DND-41 (cell line): ENCODE measurements around the gene RNF111.
A peak's percentile ranks its signal among the peaks of the same experiment; 100 is the strongest.

ENCODE experiments used
- EZH2 ChIP-seq: IDR thresholded peaks from 3 replicates; pipeline ENCODE4 v1.6.1; 2012; ENCODE audit warnings: borderline replicate concordance, low read depth, mild to moderate bottlenecking, moderate library complexity, low read length, inconsistent platforms; ENCODE audit not compliant: severe bottlenecking
- TF ChIP-seq, protein P1 (sequence below): IDR thresholded peaks from 2 replicates; pipeline ENCODE4 v1.5.1; 2012; ENCODE audit warnings: borderline replicate concordance, low read length, moderate library complexity, mild to moderate bottlenecking; ENCODE audit not compliant: poor library complexity, severe bottlenecking; ENCODE audit errors: extremely low read depth

DNA sequence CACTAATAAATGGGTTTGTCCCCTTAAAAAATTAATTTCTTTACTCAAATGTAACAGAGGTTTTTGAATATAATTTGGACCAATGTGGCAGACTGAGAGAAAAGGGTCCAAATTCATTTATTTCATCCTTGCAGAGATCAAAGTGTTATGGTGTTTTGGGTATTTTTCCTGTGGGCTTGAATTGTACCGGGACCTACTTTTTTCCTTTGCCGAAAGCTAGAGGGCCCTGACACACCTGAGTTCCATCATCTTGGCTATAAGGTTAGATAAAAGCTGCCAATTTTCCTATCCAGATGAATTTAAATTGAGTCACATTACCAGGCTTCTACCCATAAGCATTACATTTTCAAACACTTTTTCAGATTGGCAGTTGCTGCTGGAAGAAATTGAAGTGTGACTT, 118.4 kb downstream of the RNF111 start:
- TF ChIP-seq, protein P1, sequence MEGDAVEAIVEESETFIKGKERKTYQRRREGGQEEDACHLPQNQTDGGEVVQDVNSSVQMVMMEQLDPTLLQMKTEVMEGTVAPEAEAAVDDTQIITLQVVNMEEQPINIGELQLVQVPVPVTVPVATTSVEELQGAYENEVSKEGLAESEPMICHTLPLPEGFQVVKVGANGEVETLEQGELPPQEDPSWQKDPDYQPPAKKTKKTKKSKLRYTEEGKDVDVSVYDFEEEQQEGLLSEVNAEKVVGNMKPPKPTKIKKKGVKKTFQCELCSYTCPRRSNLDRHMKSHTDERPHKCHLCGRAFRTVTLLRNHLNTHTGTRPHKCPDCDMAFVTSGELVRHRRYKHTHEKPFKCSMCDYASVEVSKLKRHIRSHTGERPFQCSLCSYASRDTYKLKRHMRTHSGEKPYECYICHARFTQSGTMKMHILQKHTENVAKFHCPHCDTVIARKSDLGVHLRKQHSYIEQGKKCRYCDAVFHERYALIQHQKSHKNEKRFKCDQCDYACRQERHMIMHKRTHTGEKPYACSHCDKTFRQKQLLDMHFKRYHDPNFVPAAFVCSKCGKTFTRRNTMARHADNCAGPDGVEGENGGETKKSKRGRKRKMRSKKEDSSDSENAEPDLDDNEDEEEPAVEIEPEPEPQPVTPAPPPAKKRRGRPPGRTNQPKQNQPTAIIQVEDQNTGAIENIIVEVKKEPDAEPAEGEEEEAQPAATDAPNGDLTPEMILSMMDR: peak; percentile 30
- no peak for TF ChIP-seq EZH2
